Smooth muscle cell of the pulmonary artery (primary cell): ENCODE results near the gene HSD17B7. TPM values are rescaled to one million over a fixed set of nuclear protein-coding genes. Genes with fewer than 3 reads are reported as not detected.

Source experiments
- total RNA-seq: library from RNA; depleted of rRNA; stranded (reverse); fragments of >200 nt; gene quantifications from 2 replicates; pipeline ENCODE4 v1.2.3, GENCODE V29; 2014

HSD17B7 gene, protein sequence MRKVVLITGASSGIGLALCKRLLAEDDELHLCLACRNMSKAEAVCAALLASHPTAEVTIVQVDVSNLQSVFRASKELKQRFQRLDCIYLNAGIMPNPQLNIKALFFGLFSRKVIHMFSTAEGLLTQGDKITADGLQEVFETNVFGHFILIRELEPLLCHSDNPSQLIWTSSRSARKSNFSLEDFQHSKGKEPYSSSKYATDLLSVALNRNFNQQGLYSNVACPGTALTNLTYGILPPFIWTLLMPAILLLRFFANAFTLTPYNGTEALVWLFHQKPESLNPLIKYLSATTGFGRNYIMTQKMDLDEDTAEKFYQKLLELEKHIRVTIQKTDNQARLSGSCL
- total RNA-seq = 19.5 and 19.8 TPM in 2 replicates

GRCh38 chr1:162790303-162790984 lies at the start of gene HSD17B7:
Gene HSD17B7 (plus strand): TSS chr1:162790702. CDS start chr1:162790801, 99 bp downstream.

DNA sequence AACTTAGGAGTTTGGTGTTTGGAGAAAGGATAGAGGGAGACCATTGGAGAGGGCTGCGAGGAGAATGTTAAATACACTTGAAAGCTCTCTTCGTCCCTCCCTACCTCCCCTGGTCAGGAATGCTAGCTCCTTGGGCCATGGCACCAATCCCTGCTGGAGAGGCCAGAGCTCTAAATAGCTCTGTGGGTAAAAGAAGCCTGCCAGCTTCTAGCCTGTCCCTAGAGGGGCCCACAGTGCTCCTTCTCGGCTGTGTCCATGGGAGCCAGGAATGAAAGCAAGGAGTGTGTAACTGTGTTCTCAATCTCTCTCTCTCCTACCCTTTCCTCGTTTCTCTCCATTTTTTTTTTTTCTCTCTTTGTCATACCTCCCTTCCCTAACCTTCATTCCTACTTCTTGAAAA lies 70.6 kb downstream of the HSD17B7 start, which contains the start of gene CCDC190:
TSS of gene CCDC190 (minus strand) at position 75 of the 400 bp plus-strand sequence. CDS start 1,529 bp downstream, outside the sequence.

Other genes starting within 250 kb of the HSD17B7 start
- gene UAP1, start 229.0 kb upstream of the HSD17B7 start, total RNA-seq = 96.6 and 161 TPM in 2 replicates
- gene DDR2, start 158.2 kb upstream of the HSD17B7 start, total RNA-seq = 282 and 310 TPM in 2 replicates
- 1.3 and 1.8 TPM in 2 replicates for gene CCDC190, start 70.5 kb downstream of the HSD17B7 start, total RNA-seq